Measurements from ENCODE around the gene KRTAP20-2.

KRTAP20-2 gene

DNA sequence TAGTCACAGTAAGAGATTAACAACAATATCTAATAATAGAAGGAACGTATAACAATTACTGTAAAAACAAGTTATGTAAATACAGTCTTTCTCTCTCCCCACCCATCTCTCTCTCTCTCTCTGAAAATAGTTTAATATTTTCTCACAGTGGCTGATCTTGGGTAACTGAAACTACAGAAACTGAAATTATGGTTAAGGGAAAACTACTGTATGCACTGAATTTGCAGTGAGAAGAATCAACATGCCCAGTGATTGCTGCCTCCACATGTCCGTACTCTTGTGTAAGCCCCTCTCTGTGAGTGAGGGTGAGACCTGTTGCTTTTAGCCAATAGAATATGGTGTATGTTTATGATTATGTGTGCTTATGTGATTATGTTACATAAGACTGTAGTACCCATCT is 22.9 kb upstream of the KRTAP20-2 start:
- no peak for DNase-seq
- Histone ChIP-seq H3K9me3 (no peaks in the 10 kb centered on the region), H3K4me3 (ENCODE audit: low read depth, low read length) (no peak overlapping the region), H3K27me3 (no peaks in the 10 kb centered on the region), H3K4me1 (no peaks in the 10 kb centered on the region; the same call in 1 of the 2 replicates), H3K36me3 (no peaks in the 10 kb centered on the region)
- TF ChIP-seq, protein P1, sequence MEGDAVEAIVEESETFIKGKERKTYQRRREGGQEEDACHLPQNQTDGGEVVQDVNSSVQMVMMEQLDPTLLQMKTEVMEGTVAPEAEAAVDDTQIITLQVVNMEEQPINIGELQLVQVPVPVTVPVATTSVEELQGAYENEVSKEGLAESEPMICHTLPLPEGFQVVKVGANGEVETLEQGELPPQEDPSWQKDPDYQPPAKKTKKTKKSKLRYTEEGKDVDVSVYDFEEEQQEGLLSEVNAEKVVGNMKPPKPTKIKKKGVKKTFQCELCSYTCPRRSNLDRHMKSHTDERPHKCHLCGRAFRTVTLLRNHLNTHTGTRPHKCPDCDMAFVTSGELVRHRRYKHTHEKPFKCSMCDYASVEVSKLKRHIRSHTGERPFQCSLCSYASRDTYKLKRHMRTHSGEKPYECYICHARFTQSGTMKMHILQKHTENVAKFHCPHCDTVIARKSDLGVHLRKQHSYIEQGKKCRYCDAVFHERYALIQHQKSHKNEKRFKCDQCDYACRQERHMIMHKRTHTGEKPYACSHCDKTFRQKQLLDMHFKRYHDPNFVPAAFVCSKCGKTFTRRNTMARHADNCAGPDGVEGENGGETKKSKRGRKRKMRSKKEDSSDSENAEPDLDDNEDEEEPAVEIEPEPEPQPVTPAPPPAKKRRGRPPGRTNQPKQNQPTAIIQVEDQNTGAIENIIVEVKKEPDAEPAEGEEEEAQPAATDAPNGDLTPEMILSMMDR (IDR thresholded peaks at IDR 0.05; ENCODE audit: low read depth, low read length): no peak

DNA sequence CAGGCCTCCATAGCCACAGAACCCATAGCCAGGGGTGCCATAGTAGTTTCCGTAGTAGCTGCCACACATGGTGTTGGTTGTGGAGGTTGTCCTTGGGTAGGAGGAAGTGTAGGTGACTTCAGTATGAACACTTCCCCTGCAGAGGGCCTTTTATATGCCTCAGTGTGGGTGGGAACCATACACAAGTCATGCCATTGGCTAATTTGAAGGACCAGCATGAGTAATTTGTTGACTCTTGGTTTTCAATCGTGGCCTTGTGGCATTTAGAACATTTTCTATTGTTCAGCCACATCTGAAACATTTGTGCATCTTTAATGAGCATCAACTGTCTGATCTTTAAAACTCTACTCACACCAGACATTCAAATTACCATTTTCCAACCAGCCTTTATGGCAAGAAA is 21.2 kb upstream of the KRTAP20-2 start, which contains the start of gene KRTAP6-1:
TSS of gene KRTAP6-1 (minus strand) at position 95 of the 400 bp plus-strand sequence. CDS start at position 69, 26 bp downstream.
- no peaks in the 10 kb centered on the region for H3K36me3 ChIP-seq
- H3K27me3 ChIP-seq: no peaks in the 10 kb centered on the region
- H3K4me1 ChIP-seq: no peaks in the 10 kb centered on the region; the same call in 1 of the 2 replicates
- H3K9me3 ChIP-seq: no peaks in the 10 kb centered on the region
- no peak within 1 kb of the TSS for H3K4me3 ChIP-seq (ENCODE audit: low read depth, low read length)
- no peak for DNase-seq
- TF ChIP-seq, protein P1 (IDR thresholded peaks at IDR 0.05; ENCODE audit: low read depth, low read length): no peak

DNA sequence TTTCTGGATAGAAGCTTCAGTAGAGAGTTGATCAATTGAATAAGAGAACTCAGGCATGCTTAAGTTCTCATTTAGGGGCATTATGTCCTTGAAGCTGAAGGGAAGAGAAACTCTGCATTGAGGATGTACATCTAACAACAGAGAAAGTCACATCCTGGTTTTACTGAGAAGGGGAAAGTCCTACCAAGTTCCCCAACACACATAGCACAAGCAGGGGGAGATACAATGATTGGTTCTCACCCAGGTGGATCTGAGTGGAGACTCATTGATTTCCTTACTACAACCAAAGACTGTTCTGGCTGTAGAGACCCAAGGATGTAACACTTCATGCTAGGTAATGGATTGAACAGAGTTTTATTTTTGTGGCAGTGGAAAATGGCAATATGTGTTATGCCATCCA is 19.8 kb upstream of the KRTAP20-2 start:
- Histone ChIP-seq H3K4me3 (ENCODE audit: low read depth, low read length) (no peak overlapping the region), H3K9me3 (no peaks in the 10 kb centered on the region), H3K36me3 (no peaks in the 10 kb centered on the region), H3K27me3 (no peaks in the 10 kb centered on the region), H3K4me1 (no peaks in the 10 kb centered on the region; the same call in 1 of the 2 replicates)
- TF ChIP-seq, protein P1 (IDR thresholded peaks at IDR 0.05; ENCODE audit: low read depth, low read length): no peak
- DNase-seq: no peak

DNA sequence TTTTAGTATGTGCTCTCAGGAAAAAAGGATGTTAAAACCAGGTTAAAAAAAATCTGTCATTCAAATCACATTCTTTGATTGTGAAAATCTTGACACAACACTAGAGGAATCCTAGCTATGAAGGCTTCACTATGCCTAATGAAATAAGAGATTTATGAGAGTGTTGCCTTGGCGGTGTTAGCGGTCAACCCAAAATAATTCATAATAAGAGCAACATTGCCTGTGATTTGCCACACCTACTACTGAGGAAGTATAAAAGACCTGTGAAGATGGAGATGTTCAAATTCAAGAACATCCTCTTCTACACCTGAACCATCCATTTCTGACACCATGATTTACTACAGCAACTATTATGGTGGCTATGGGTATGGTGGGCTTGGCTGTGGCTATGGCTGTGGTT is 18.9 kb upstream of the KRTAP20-2 start, which contains the start of gene KRTAP20-1:
TSS of gene KRTAP20-1 (plus strand) at position 301 of the 400 bp plus-strand sequence. CDS start at position 331, 30 bp downstream.
- no peaks in the 10 kb centered on the region for H3K36me3 ChIP-seq

DNA sequence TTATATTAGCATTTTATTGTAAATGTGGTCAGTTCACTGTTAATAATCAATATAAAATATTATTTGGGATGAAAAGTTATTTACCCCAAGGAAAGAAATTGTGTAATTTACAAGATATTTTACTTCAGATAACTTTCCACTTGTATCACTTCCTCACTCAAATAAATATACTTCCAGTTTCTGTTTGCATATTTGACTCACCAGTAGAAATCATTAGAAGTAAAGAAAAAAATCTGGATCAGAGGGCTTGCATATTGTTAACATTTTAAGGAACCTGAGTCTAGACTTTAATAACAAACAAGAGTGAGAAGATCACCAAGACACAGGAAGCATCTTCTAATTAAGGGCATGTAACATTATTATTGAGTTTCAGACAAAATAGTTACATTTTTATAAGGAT is 14.9 kb upstream of the KRTAP20-2 start:
- no peak overlapping the region for H3K4me3 ChIP-seq (ENCODE audit: low read depth, low read length)
- TF ChIP-seq, protein P1 (IDR thresholded peaks at IDR 0.05; ENCODE audit: low read depth, low read length): no peak
- H3K9me3 ChIP-seq: no peaks in the 10 kb centered on the region
- no peaks in the 10 kb centered on the region for H3K36me3 ChIP-seq
- H3K27me3 ChIP-seq: no peaks in the 10 kb centered on the region
- H3K4me1 ChIP-seq: no peaks in the 10 kb centered on the region
- no peak for DNase-seq

More for the DNA sequence above, 18.9 kb upstream of the KRTAP20-2 start, which contains the start of gene KRTAP20-1:
- Histone ChIP-seq H3K4me1 (no peaks in the 10 kb centered on the region; the same call in 1 of the 2 replicates), H3K9me3 (no peaks in the 10 kb centered on the region), H3K4me3 (ENCODE audit: low read depth, low read length) (no peak within 1 kb of the TSS), H3K27me3 (no peaks in the 10 kb centered on the region)
- DNase-seq: no peak
- TF ChIP-seq, protein P1 (IDR thresholded peaks at IDR 0.05; ENCODE audit: low read depth, low read length): no peak

DNA sequence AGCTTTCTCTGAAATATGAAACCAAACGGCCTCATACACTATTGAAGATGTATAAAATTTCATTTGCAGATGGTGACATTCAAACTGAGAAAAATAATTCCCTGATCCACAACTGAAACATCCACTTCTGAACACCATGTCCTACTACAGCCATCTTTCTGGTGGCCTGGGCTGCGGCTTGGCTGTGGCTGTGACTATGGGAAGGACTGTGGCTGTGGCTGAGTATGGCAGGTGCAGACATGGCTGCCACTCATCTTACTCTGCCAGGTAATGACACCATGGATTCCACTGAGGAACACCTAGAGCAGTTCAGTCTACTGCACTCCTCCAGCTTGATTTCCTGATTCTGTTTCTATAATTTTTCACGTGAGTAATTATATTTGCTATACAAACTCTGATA is 14.5 kb upstream of the KRTAP20-2 start, which contains the start of gene KRTAP20-4:
TSS of gene KRTAP20-4 (plus strand) at position 106 of the 400 bp plus-strand sequence.
- DNase-seq: no peak
- TF ChIP-seq, protein P1 (IDR thresholded peaks at IDR 0.05; ENCODE audit: low read depth, low read length): no peak
- no peak within 1 kb of the TSS for H3K4me3 ChIP-seq (ENCODE audit: low read depth, low read length)
- no peaks in the 10 kb centered on the region for H3K4me1 ChIP-seq
- no peaks in the 10 kb centered on the region for H3K36me3 ChIP-seq
- H3K9me3 ChIP-seq: no peaks in the 10 kb centered on the region
- H3K27me3 ChIP-seq: no peaks in the 10 kb centered on the region

Measured in BE2C (cell line).